EL (cell line): ENCODE data around the gene LRRC4C.

Experiments used
- DNase-seq: peaks from one replicate; pipeline ENCODE4 v3.0.0-alpha.2; 2016

LRRC4C gene

GRCh38 chr11:41459465-41460401 is at the start of gene LRRC4C:
Gene LRRC4C (minus strand): TSS chr11:41459652.
- DNase-seq, result no peak

DNA sequence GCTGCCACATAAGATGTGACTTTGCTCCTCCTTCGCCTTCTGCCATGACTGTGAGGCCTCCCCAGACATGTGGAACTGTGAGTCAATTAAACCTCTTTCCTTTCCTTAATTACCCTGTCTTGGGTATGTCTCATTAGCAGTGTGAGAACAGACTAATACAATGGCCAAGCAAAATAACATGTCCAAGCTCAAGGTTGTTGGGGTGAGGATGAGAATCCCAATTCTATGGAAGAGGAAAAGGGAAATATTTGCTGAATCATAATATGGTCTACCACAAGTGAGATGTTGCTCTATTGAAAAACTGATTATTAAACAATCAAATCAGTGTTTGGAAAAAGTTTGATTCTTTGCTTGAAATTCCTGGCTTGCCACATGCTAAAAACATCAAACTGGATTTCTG is 48.7 kb upstream of the LRRC4C start:
- no peak for DNase-seq

DNA sequence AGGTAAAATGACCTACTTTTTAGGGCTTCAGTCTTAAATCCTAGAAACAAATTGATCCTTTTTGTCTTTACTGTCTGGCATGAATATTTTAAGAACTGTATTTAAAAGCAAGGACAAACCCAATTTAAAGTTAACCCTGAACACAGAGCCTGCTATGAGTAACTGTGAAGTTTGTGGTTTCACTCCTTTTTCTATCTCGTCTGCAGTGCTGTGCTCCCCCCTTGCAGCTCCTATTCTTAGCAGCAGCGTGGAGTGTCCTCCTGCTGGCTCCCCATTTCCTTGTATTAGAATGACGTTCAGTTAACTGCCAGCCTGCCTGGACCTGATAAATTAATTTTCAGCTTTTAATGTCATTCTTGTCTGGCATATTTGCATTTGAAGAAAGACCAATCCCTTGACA is 40.0 kb upstream of the LRRC4C start:
- no peak for DNase-seq

GRCh38 chr11:41498726-41499125 is 39.3 kb upstream of the LRRC4C start:
- DNase-seq, result no peak

DNA sequence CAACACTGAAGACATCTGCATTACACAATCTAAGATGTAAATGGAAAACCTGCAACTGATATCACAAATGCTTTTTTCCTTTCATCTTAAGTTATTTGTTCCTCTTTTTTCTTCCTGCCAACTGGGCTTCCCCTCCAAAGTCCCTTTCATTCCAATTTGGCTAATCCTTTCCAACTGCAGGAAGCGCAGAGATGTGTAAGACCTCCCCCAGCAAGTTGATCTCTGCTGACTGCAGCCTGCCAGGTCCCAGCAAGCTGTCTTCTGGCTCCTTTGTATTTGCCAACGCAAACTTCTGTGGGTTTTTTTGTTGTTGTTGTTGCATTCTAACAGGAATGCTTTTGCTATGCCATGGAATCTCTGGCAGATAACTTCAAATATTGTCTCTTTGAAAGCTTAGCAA is 38.5 kb upstream of the LRRC4C start:
- DNase-seq, result no peak

DNA sequence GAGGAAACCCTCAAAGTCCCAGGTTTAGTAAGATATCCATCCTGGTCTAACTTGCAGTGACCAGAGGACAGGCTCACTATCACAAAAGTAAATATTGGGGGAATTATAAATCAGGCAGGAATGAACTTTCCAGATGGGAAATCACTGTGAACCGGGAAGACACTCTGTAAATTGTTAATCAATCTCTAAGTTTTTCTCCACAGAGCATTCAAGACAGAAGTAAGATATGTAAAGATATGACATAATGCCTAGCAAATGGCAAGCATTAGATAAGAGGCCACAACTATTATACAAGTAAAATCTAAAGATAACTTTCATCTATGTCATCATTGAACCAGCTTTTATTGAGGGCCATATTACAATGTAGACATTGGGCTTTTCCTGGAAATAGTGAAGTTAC is 35.3 kb upstream of the LRRC4C start:
- DNase-seq, result no peak

DNA sequence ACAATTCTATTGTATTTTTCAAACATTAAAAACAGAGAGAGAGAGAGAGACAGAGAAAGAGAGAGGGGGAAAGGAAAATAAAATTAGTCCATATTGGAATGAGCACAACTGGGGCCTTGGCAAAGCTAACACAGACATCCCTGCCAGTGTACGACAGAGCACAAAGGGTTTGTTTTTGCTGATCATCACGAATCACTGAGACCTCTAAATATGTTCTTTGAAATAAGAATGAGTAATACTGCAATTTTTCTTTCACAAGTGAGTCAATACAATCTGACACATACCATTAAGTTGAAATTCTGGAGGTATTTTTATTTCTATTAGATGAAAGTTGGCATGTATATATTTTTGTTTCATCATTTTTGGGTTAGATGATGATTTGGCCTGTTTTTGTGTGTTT is 27.0 kb upstream of the LRRC4C start:
- no peak for DNase-seq

GRCh38 chr11:41483956-41484355 is 24.5 kb upstream of the LRRC4C start:
- DNase-seq, result no peak

DNA sequence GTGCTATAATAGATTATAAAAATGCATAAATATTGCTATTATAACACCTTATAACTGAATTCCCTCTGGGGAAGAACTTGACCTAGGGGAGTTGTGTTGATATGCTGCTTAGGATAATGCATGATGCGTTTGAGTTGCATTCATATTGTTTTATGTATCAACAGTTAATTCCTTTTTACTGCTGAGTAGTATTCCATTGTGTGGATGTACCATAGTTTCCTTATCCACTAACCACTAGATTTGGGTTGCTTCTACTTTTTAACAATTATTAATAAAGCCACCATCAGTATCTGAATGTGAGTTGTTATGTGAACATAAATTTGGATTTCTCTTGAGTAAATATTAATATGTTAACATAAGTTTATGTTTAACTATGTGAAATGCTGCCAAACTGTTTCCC is 19.7 kb upstream of the LRRC4C start:
- no peak for DNase-seq

- no peak for DNase-seq
Measured at GRCh38 chr11:41461057-41461681, 1.7 kb upstream of the LRRC4C start.

- DNase-seq, result no peak
Measured at GRCh38 chr11:41458641-41459040, 811 bp downstream of the LRRC4C start.

- no peak for DNase-seq
Measured at GRCh38 chr11:41458154-41458553, 1.3 kb downstream of the LRRC4C start.

GRCh38 chr11:41457216-41458014 is 2.0 kb downstream of the LRRC4C start:
- DNase-seq, result no peak

DNA sequence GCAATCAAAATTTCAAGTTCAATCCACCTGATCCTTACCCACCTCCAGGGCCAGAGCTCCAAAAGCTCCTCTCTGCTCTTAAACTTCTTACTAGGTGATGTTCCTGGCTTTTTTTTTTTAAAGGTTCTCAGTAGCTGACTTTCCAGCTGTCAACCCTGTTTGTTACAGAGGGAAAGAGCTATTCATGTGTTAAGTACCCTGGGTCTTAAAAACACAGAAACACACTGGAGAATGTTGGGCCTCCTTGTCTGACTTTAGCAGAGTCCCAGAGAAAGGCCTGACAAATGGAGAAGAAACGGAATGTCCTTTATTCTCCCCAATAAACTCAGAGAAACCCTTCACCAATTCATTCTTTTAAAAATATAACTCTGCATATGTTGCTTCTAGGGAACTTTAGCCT is 3.2 kb downstream of the LRRC4C start:
- DNase-seq, result no peak

GRCh38 chr11:41451011-41451410 is 8.4 kb downstream of the LRRC4C start:
- DNase-seq, result no peak

- DNase-seq, result no peak
Measured at GRCh38 chr11:41449483-41450050, 9.9 kb downstream of the LRRC4C start.

DNA sequence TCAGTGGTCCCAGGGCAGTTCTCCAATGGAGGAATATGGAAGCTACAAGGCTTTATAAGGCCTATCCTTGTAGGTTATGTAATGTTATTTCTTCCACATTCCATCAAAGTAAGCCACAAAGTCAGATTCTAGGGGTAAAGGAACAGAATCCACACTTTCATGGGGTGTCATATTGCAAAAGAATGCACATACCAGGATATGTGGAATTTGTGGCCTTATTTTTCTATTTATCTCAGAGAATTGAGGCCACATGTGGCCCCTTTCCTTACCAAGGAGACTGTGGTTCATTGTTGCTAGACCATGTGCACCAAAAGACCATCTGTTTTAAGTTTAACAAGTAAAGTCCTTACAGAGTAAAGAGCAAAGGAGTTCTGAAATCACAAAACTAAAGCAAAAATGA is 12.9 kb downstream of the LRRC4C start:
- no peak for DNase-seq

DNA sequence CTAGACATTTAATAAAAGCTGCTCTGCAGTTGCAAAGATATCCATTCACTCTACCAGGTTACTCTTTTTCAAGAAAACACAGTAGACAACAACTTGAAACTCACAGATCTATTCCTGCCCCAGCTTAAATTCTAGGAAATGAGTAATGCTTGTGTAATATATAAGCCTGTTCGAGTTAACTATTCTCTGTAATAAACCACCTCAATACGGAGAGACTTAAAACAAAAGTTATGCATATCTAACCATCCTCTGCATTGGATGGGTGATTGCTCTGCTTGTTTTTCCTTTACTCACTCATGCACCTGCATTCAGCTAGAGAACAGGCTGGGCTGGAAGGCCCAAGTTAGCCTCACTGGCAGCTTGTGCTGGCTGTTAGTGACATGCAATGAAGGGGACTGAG is 13.3 kb downstream of the LRRC4C start:
- DNase-seq, result no peak

DNA sequence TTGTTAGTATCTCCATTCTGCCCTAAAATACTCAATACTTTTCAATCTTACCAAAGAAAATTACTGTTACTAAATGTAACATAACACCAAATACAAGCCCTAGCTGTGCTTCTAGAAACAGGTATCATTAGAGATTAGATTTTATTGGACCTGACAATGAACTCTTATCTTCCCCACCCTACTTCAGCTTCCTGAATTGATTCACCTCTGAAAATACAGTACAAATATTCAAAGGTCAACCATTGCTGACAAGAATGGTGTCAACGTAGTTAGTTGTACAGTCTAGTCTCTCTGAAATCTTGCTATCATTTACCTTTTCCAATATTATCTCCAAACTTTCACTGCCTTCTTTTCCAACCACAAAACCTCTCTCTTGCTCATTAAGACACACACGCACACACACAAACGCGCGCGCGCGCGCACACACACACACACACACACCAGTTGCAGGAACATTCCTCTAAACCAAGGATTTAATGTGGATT is 22.4 kb downstream of the LRRC4C start:
- DNase-seq, result no peak

DNA sequence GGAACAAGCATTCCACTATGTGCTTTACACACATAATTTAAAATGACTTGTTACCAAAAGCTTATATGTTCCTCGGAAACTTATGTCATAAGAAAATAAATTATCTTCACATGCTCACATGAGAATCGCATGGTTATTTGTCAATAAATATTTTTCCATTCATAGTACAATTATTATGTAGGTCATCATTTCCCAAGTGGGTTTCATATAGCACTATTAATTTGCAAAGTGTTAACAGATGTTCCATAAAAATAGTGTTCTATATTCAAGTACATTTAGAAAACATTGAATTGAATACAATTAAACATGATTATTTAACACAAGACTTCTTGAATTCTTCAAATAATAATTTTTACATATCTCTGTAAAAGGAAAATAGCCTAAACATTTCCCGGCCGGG is 23.9 kb downstream of the LRRC4C start:
- DNase-seq, result no peak

- DNase-seq, result no peak
Measured at GRCh38 chr11:41431784-41432183, 27.7 kb downstream of the LRRC4C start.

DNA sequence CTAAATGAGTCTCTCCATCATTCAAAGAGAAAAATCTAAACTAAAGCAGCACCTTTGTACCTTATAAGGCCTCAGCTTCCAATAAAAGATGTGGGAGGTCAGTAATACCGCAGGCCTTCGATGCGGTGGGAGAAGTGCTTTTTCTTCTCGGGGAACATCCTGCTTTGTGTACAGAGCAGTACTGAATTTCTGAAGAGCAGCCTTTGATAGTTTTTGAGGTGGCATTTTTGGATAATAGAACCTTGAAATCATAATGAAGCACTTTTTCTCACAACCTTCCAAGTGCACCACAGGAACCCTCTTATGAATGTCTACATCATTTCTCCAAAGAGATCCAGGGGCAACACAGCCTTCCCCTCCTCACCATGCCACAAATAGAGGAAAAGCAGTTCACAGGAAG is 39.6 kb downstream of the LRRC4C start:
- no peak for DNase-seq

- DNase-seq, result no peak
Measured at GRCh38 chr11:41414771-41415440, 44.5 kb downstream of the LRRC4C start.
